H9 (cell line): Measurements from ENCODE around the gene VPS26B. TPM values are rescaled to one million over a fixed set of nuclear protein-coding genes. Genes with fewer than 3 reads are reported as not detected.

Experiments used
- DNase-seq: peaks from one replicate; pipeline ENCODE4 v3.0.0-alpha.2; 2017
- H2AFZ ChIP-seq: one replicate; pipeline ENCODE4 v1.6.1; 2013; ENCODE audit warnings: mild to moderate bottlenecking, low read length, control low read depth, moderate library complexity
- H2AK5ac ChIP-seq: 2 replicates; pipeline ENCODE4 v1.6.1; 2013; ENCODE audit warnings: low read length, control low read depth, mixed read lengths; ENCODE audit not compliant: insufficient read length
- H2BK120ac ChIP-seq: one replicate; pipeline ENCODE4 v1.6.1; 2013; ENCODE audit warnings: low read depth, mild to moderate bottlenecking, low read length, control low read depth, inconsistent platforms; ENCODE audit not compliant: poor library complexity, severe bottlenecking
- H2BK12ac ChIP-seq: 2 replicates; pipeline ENCODE4 v1.6.1; 2013; ENCODE audit warnings: low read length, control low read depth, mixed read lengths, low read depth; ENCODE audit not compliant: insufficient read length
- H2BK15ac ChIP-seq: 2 replicates; pipeline ENCODE4 v1.6.1; 2013; ENCODE audit warnings: low read depth, low read length, control low read depth
- H2BK20ac ChIP-seq: one replicate; pipeline ENCODE4 v1.6.1; 2013; ENCODE audit warnings: low read depth, mild to moderate bottlenecking, low read length, control low read depth, inconsistent platforms; ENCODE audit not compliant: poor library complexity, severe bottlenecking
- H2BK5ac ChIP-seq: 2 replicates; pipeline ENCODE4 v1.6.1; 2013; ENCODE audit warnings: low read length, control low read depth, mixed read lengths; ENCODE audit not compliant: insufficient read length
- H3K14ac ChIP-seq: 2 replicates; pipeline ENCODE4 v1.6.1; 2013; ENCODE audit warnings: low read length, control low read depth; ENCODE audit not compliant: insufficient read depth
- H3K18ac ChIP-seq: 2 replicates; pipeline ENCODE4 v1.6.1; 2013; ENCODE audit warnings: low read depth, mild to moderate bottlenecking, mixed read lengths, low read length, control low read depth; ENCODE audit not compliant: insufficient read length
- H3K23ac ChIP-seq: 2 replicates; pipeline ENCODE4 v1.6.1; 2013; ENCODE audit warnings: low read length, control low read depth, mixed read lengths, low read depth; ENCODE audit not compliant: insufficient read length
- H3K23me2 ChIP-seq: 2 replicates; pipeline ENCODE4 v1.6.1; 2013; ENCODE audit warnings: low read depth, mild to moderate bottlenecking, mixed read lengths, low read length, control low read depth; ENCODE audit not compliant: insufficient read length, poor library complexity, severe bottlenecking
- H3K27ac ChIP-seq: 2 replicates; pipeline ENCODE4 v1.5.1; 2013; ENCODE audit warnings: low read length, control low read depth, mixed read lengths, low read depth; ENCODE audit not compliant: insufficient read length
- H3K27me3 ChIP-seq: 2 replicates; pipeline ENCODE4 v1.6.1; 2013; ENCODE audit warnings: low read length, control low read depth, inconsistent platforms; ENCODE audit not compliant: insufficient read depth
- H3K4ac ChIP-seq: 2 replicates; pipeline ENCODE4 v1.6.1; 2013; ENCODE audit warnings: low read depth, mild to moderate bottlenecking, control low read depth, inconsistent platforms, low read length, moderate library complexity
- H3K4me1 ChIP-seq: 2 replicates; pipeline ENCODE4 v1.6.1; 2013; ENCODE audit warnings: low read length, control low read depth, inconsistent platforms; ENCODE audit not compliant: insufficient read depth
- H3K4me2 ChIP-seq: 2 replicates; pipeline ENCODE4 v1.6.1; 2013; ENCODE audit warnings: low read length, control low read depth, mixed read lengths; ENCODE audit not compliant: insufficient read length, insufficient read depth
- H3K56ac ChIP-seq: 2 replicates; pipeline ENCODE4 v1.6.1; 2013; ENCODE audit warnings: low read depth, mild to moderate bottlenecking, mixed read lengths, low read length, control low read depth; ENCODE audit not compliant: insufficient read length
- H3K79me1 ChIP-seq: 2 replicates; pipeline ENCODE4 v1.6.1; 2013; ENCODE audit warnings: low read depth, mild to moderate bottlenecking, moderate library complexity, low read length, control low read depth, inconsistent platforms; ENCODE audit not compliant: insufficient read depth, poor library complexity, severe bottlenecking
- H3K79me2 ChIP-seq: 2 replicates; pipeline ENCODE4 v1.6.1; 2013; ENCODE audit warnings: low read length, control low read depth, inconsistent platforms; ENCODE audit not compliant: insufficient read depth
- H3K9ac ChIP-seq: 2 replicates; pipeline ENCODE4 v1.6.1; 2013; ENCODE audit warnings: low read length, control low read depth, mixed read lengths; ENCODE audit not compliant: insufficient read length; ENCODE audit errors: extremely low read depth
- H3K9me3 ChIP-seq: one replicate; pipeline ENCODE4 v1.6.1; 2013; ENCODE audit warnings: low read depth, low read length, inconsistent platforms; ENCODE audit not compliant: control insufficient read depth
- H3T11ph ChIP-seq: one replicate; pipeline ENCODE4 v1.6.1; 2013; ENCODE audit warnings: mild to moderate bottlenecking, low read length, control low read depth, inconsistent platforms
- H4K20me1 ChIP-seq: one replicate; pipeline ENCODE4 v1.6.1; 2013; ENCODE audit not compliant: control insufficient read depth, insufficient read length, insufficient read depth
- H4K5ac ChIP-seq: 2 replicates; pipeline ENCODE4 v1.6.1; 2013; ENCODE audit warnings: low read depth, mild to moderate bottlenecking, mixed read lengths, low read length, control low read depth; ENCODE audit not compliant: insufficient read length
- H4K8ac ChIP-seq: replicated peaks from 2 replicates; pipeline ENCODE4 v1.6.1; 2013; ENCODE audit warnings: low read length, control low read depth, mixed read lengths, low read depth; ENCODE audit not compliant: insufficient read length
- H4K91ac ChIP-seq: 2 replicates; pipeline ENCODE4 v1.6.1; 2013; ENCODE audit warnings: low read depth, mild to moderate bottlenecking, moderate library complexity, mixed read lengths, low read length, control low read depth; ENCODE audit not compliant: insufficient read length
- H3K27ac Mint-ChIP-seq, 3 experiments: 2 replicates in 2 of 3; 3 replicates in 1 of 3; pipeline ENCODE4 v1.8.0; 2020 to 2021; ENCODE audit warnings: mixed read lengths in 3 of 3, mild to moderate bottlenecking in 1 of 3, moderate library complexity in 1 of 3
- H3K27me3 Mint-ChIP-seq: 2 replicates; pipeline ENCODE4 v1.8.0; 2021; ENCODE audit warnings: low read depth, mild to moderate bottlenecking, moderate library complexity, mixed read lengths
- H3K36me3 Mint-ChIP-seq, 3 experiments: 2 replicates in 2 of 3; 3 replicates in 1 of 3; pipeline ENCODE4 v1.8.0; 2020 to 2021; ENCODE audit warnings: low read depth in 3 of 3, mixed read lengths in 3 of 3; ENCODE audit not compliant: insufficient read depth in 1 of 3
- H3K4me1 Mint-ChIP-seq, 2 experiments: 2 replicates each; pipeline ENCODE4 v1.8.0; 2020; ENCODE audit warnings: mixed read lengths in 2 of 2
- H3K4me3 Mint-ChIP-seq, 2 experiments: 2 replicates in 1 of 2; 3 replicates in 1 of 2; pipeline ENCODE4 v1.8.0; 2020 to 2021; ENCODE audit warnings: mild to moderate bottlenecking in 2 of 2, mixed read lengths in 2 of 2, moderate library complexity in 1 of 2
- H3K9me3 Mint-ChIP-seq, 2 experiments: 2 replicates in 1 of 2; 3 replicates in 1 of 2; pipeline ENCODE4 v1.8.0; 2020; ENCODE audit warnings: mild to moderate bottlenecking in 2 of 2, mixed read lengths in 2 of 2, moderate library complexity in 1 of 2
- CTCF ChIP-seq: fragments of 200-600 bp; sonication (generic); conservative IDR thresholded peaks from 3 replicates; pipeline ENCODE4 v1.8.0; 2021; ENCODE audit warnings: antibody characterized with exemption, mild to moderate bottlenecking
- WGBS: extraction: QIAGEN DNeasy Blood & Tissue Kit; methylation state at CpG from one replicate; pipeline ENCODE4 v1.1.7; 2013; ENCODE audit warnings: missing lambda C conversion rate, low lambda C conversion rate, mixed read lengths; ENCODE audit not compliant: insufficient read length; ENCODE audit errors: extremely low coverage; 5-methylcytosine and 5-hydroxymethylcytosine counted together
- long read RNA-seq: library from polyadenylated mRNA; unstranded; transcript quantifications from one replicate; pipeline ENCODE4 v2.0.0, GENCODE V29; 2020
- total RNA-seq: library from RNA; stranded (reverse); gene quantifications from 2 replicates; pipeline ENCODE4 v1.2.1, GENCODE V29; 2021

VPS26B gene
- total RNA-seq, result 27.5 and 28.1 TPM in 2 replicates
- long read RNA-seq, transcript VPS26B-201 (6 exons, 3,691 nt), result major isoform, 9 of 18 reads
- long read RNA-seq, partial matches to known transcripts, result 9 of 18 reads
- long read RNA-seq, other reads (novel, unspliced or antisense), result 0 of 18 reads

GRCh38 chr11:134223836-134224709 lies at the start of gene VPS26B, which contains the start of gene NCAPD3:
TSS of gene VPS26B (plus strand) at chr11:134224671. CDS start at chr11:134225123, 452 bp downstream.
TSS of gene NCAPD3 (minus strand) at chr11:134223967. CDS start at chr11:134223926, 41 bp downstream.
- Histone ChIP-seq H3K23me2 (peaks cover 15% of the 10 kb centered on the region), H3K79me1 (no peaks in the 10 kb centered on the region), H3K18ac (no peak within 1 kb of the TSS), H4K8ac (no peak within 1 kb of the TSS), H3K4ac (no peak within 1 kb of the TSS), H3K27me3 (no peaks in the 10 kb centered on the region), H2BK12ac (no peak within 1 kb of the TSS), H2AK5ac (no peak within 1 kb of the TSS), H3K4me1 (no peaks in the 10 kb centered on the region), H3K9ac (peak within 1 kb of the TSS; percentile 57), H2BK120ac (no peak within 1 kb of the TSS), H3K23ac (no peak within 1 kb of the TSS), H3K14ac (no peak within 1 kb of the TSS; the same call in 1 of the 2 replicates), H4K91ac (no peak within 1 kb of the TSS), H2AFZ (no peak within 1 kb of the TSS), H2BK20ac (no peak within 1 kb of the TSS), H3K27ac (no peak within 1 kb of the TSS), H3K56ac (no peak within 1 kb of the TSS), H2BK15ac (no peak within 1 kb of the TSS), H3T11ph (no peak within 1 kb of the TSS), H3K4me2 (peak within 1 kb of the TSS; percentile 98), H2BK5ac (no peak within 1 kb of the TSS), H3K79me2 (peaks cover 9% of the 10 kb centered on the region; the same call in 1 of the 2 replicates), H3K9me3 (no peaks in the 10 kb centered on the region), H4K5ac (no peak within 1 kb of the TSS), H4K20me1 (no peaks in the 10 kb centered on the region)
- Mint-ChIP-seq H3K27me3 (peaks cover 7% of the 10 kb centered on the region), H3K4me3 (peak within 1 kb of the TSS; percentile 92 to 96), H3K4me1 (peaks cover 17 to 27% of the 10 kb centered on the region in 2 experiments), H3K27ac (peak within 1 kb of the TSS; percentile 55 to 89 (median 87); a peak in 4 of 7 replicates), H3K36me3 (peaks cover 10 to 13% (median 12%) of the 10 kb centered on the region in 3 experiments; a peak in 6 of 7 replicates), H3K9me3 (no peaks in the 10 kb centered on the region)
- WGBS, result no CpG with 5 or more reads among the region's 89 CpGs
- no peak for TF ChIP-seq CTCF
- DNase-seq, result peak; percentile 97
